ENCODE data around the gene PRKAR2B. TPM values are rescaled to one million over a fixed set of nuclear protein-coding genes. Genes with fewer than 3 reads are reported as not detected.

Gene PRKAR2B
- total and polyA plus RNA-seq, 2 donors (not counting 1 experiment from before 2014, with no cell fraction given) = 0.07 to 0.81 TPM

DNA sequence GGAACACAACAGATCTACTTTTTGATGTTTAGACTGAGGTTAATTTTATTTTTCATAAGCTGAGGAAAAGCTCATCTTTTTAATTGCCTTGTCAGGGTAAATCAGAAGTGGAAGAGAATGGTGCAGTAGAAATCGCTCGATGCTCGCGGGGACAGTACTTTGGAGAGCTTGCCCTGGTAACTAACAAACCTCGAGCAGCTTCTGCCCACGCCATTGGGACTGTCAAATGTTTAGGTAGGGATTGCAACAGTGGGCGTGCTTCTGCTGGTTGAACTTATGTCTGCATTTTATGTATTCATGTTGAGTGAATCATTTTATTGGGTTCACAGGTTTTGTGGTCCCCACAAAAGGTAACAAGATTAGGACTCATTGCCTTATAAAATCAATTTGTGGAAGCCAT, 112.6 kb downstream of the PRKAR2B start:
- WGBS (ENCODE audit: insufficient coverage) = 96% methylated on average over 6 of the region's 7 CpGs
- ChIA-PET CTCF (interaction anchor here (0.7 to 1.8 kb wide), 2 partner anchors 10 to 376 kb away, joined by 3 to 7 read pairs; no protein-coding TSS in a partner anchor), POLR2A (interaction anchor here (0.9 kb wide), 1 partner anchor 16 kb away, joined by 6 read pairs; no protein-coding TSS in a partner anchor)
- H3K9me3 ChIP-seq (ENCODE audit: control extremely low read depth in 1 of 3, control insufficient read depth in 2 of 3, insufficient read depth in 1 of 3, low read length in 2 of 3) = no peaks in the 10 kb centered on the region
- Mint-ChIP-seq H3K27me3 (no peaks in the 10 kb centered on the region), H3K4me3 (no peak overlapping the region), H3K4me1 (no peaks in the 10 kb centered on the region), H3K9me3 (ENCODE audit: insufficient read depth) (no peaks in the 10 kb centered on the region), H3K27ac (no peak overlapping the region)
- no peaks in the 10 kb centered on the region for H3K79me2 ChIP-seq (ENCODE audit: control insufficient read depth, insufficient read depth, low read length)
- no peak overlapping the region for H3K27ac ChIP-seq (ENCODE audit: low read length in 2 of 2)
- H4K20me1 ChIP-seq (ENCODE audit: control insufficient read depth, insufficient read depth, low read length, poor library complexity, severe bottlenecking) = no peaks in the 10 kb centered on the region
- no peaks in the 10 kb centered on the region for H3K36me3 ChIP-seq (replicated peaks in 1 of 2; ENCODE audit: control extremely low read depth in 1 of 2, control insufficient read depth in 1 of 2, extremely low read depth in 1 of 2, insufficient read depth in 2 of 2, low read length in 1 of 2)
- H3K27me3 ChIP-seq (replicated peaks in 1 of 4; ENCODE audit: control extremely low read depth in 1 of 4, control insufficient read depth in 3 of 4, insufficient read depth in 4 of 4, low read length in 3 of 4) = no peaks in the 10 kb centered on the region
- TF ChIP-seq EZH2 (IDR thresholded peaks at IDR 0.05; ENCODE audit: borderline replicate concordance, insufficient read depth, low read depth, low read length, poor library complexity, severe bottlenecking) (no peak), CTCF (IDR thresholded peaks at IDR 0.05) (no peak)
- H3K4me3 ChIP-seq (ENCODE audit: control extremely low read depth in 1 of 5, extremely low read depth in 1 of 5, insufficient read depth in 1 of 5, low read depth in 2 of 5, low read length in 4 of 5) = no peak overlapping the region
- no peaks in the 10 kb centered on the region for H3K4me1 ChIP-seq (ENCODE audit: control insufficient read depth in 2 of 2, insufficient read depth in 2 of 2, low read length in 2 of 2)
- ATAC-seq (ENCODE audit: low read depth) (no peak), DNase-seq (no peak)
- intact Hi-C loops (cut with micrococcal nuclease) = no loop called here
- H3K9ac ChIP-seq (ENCODE audit: low read length) = no peak overlapping the region
- no peak overlapping the region for H3K4me2 ChIP-seq (replicated peaks; ENCODE audit: low read depth, low read length, poor library complexity, severe bottlenecking)
- H2AFZ ChIP-seq (ENCODE audit: insufficient read depth, low read depth, low read length, poor library complexity, severe bottlenecking) = no peak overlapping the region

DNA sequence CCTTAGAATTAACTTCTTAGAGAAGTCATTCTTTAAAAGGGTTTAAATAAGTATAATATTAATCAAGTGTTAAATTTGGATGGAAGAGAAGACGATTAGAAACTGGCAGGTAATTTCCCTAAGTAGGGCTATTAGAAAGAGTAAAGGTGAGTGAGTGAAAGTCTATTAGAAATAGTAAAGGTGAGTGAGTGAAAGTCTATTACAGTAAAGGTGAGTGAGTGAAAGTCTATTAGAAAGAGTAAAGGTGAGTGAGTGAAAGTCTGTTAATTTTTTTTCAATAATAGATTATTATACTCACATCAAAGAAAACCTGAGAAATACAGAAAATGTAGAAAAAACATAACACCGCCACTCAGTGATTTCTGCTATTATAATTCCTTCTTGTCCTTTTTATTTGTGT, 113.5 kb downstream of the PRKAR2B start:
- H2AFZ ChIP-seq (ENCODE audit: insufficient read depth, low read depth, low read length, poor library complexity, severe bottlenecking) = no peak overlapping the region
- intact Hi-C loops (cut with micrococcal nuclease) = no loop called here
- H3K36me3 ChIP-seq (replicated peaks in 1 of 2; ENCODE audit: control extremely low read depth in 1 of 2, control insufficient read depth in 1 of 2, extremely low read depth in 1 of 2, insufficient read depth in 2 of 2, low read length in 1 of 2) = no peaks in the 10 kb centered on the region

More for the DNA sequence above, 113.5 kb downstream of the PRKAR2B start:
- Histone ChIP-seq H3K9me3 (ENCODE audit: control extremely low read depth in 1 of 3, control insufficient read depth in 2 of 3, insufficient read depth in 1 of 3, low read length in 2 of 3) (no peaks in the 10 kb centered on the region), H3K4me2 (replicated peaks; ENCODE audit: low read depth, low read length, poor library complexity, severe bottlenecking) (no peak overlapping the region), H3K27me3 (replicated peaks in 1 of 4; ENCODE audit: control extremely low read depth in 1 of 4, control insufficient read depth in 3 of 4, insufficient read depth in 4 of 4, low read length in 3 of 4) (no peaks in the 10 kb centered on the region), H3K27ac (ENCODE audit: low read length in 2 of 2) (no peak overlapping the region), H3K9ac (ENCODE audit: low read length) (no peak overlapping the region), H3K79me2 (ENCODE audit: control insufficient read depth, insufficient read depth, low read length) (no peaks in the 10 kb centered on the region), H4K20me1 (ENCODE audit: control insufficient read depth, insufficient read depth, low read length, poor library complexity, severe bottlenecking) (no peaks in the 10 kb centered on the region), H3K4me3 (ENCODE audit: control extremely low read depth in 1 of 5, extremely low read depth in 1 of 5, insufficient read depth in 1 of 5, low read depth in 2 of 5, low read length in 4 of 5) (no peak overlapping the region), H3K4me1 (ENCODE audit: control insufficient read depth in 2 of 2, insufficient read depth in 2 of 2, low read length in 2 of 2) (no peaks in the 10 kb centered on the region)
- WGBS (ENCODE audit: insufficient coverage) = no CpG with 5 or more reads among the region's 2 CpGs
- TF ChIP-seq CTCF (IDR thresholded peaks at IDR 0.05) (no peak), EZH2 (IDR thresholded peaks at IDR 0.05; ENCODE audit: borderline replicate concordance, insufficient read depth, low read depth, low read length, poor library complexity, severe bottlenecking) (no peak)
- Mint-ChIP-seq H3K27me3 (no peaks in the 10 kb centered on the region), H3K4me3 (no peak overlapping the region), H3K27ac (no peak overlapping the region), H3K4me1 (no peaks in the 10 kb centered on the region), H3K9me3 (ENCODE audit: insufficient read depth) (no peaks in the 10 kb centered on the region)
- POLR2A ChIA-PET = no interaction called here
- DNase-seq (no peak), ATAC-seq (ENCODE audit: low read depth) (no peak)
- CTCF ChIA-PET = no interaction called here
